Suprapubic skin (tissue), 3 donors: ENCODE data around the gene PACC1.

Experiments used
- CTCF ChIP-seq, 2 donors: fragments of 200-600 bp in 1 of 2; fragments of 450-650 bp in 1 of 2; sonication (generic) in 1 of 2; IDR thresholded peaks; one replicate each; pipeline ENCODE4 v1.5.1; 2016 to 2019; ENCODE audit warnings: antibody characterized with exemption in 2 of 2, mild to moderate bottlenecking in 1 of 2, moderate library complexity in 1 of 2
- POLR2A ChIP-seq, 2 donors: fragments of 450-650 bp; IDR thresholded peaks; one replicate each; pipeline ENCODE4 v1.6.1; 2017; ENCODE audit warnings: antibody characterized with exemption in 2 of 2, mild to moderate bottlenecking in 2 of 2, moderate library complexity in 2 of 2

GRCh38 chr1:212412374-212412773 lies 2.3 kb downstream of the PACC1 start:
- TF ChIP-seq CTCF (IDR thresholded peaks at IDR 0.05) (no peak), POLR2A (IDR thresholded peaks at IDR 0.05) (no peak)
